Ectodermal cell (in vitro differentiated cells): Measurements from ENCODE around the gene FRMPD1.

Experiments
- H3K27ac ChIP-seq: 2 replicates; pipeline ENCODE4 v1.7.0; 2013; ENCODE audit warnings: mild to moderate bottlenecking, low read depth, low read length; ENCODE audit not compliant: insufficient read depth, poor library complexity, severe bottlenecking
- H3K27me3 ChIP-seq: 2 replicates; pipeline ENCODE4 v1.7.0; 2013; ENCODE audit warnings: mild to moderate bottlenecking, low read length; ENCODE audit not compliant: insufficient read depth, control insufficient read depth, poor library complexity, severe bottlenecking
- H3K36me3 ChIP-seq: one replicate; pipeline ENCODE4 v1.7.0; 2013; ENCODE audit warnings: low read length; ENCODE audit not compliant: control insufficient read depth, insufficient read depth
- H3K4me1 ChIP-seq: one replicate; pipeline ENCODE4 v1.7.0; 2013; ENCODE audit warnings: low read length; ENCODE audit not compliant: control insufficient read depth, insufficient read depth
- H3K4me3 ChIP-seq: 2 replicates; pipeline ENCODE4 v1.7.0; 2013; ENCODE audit warnings: low read depth, low read length, control low read depth; ENCODE audit not compliant: insufficient read depth
- H3K9me3 ChIP-seq: 2 replicates; pipeline ENCODE4 v1.7.0; 2013; ENCODE audit warnings: mild to moderate bottlenecking, low read length, moderate library complexity; ENCODE audit not compliant: control insufficient read depth
- WGBS, 2 experiments: methylation state at CpG; one replicate each; pipeline ENCODE4 v1.1.7; 2013; ENCODE audit warnings: missing lambda C conversion rate in 2 of 2; 5-methylcytosine and 5-hydroxymethylcytosine counted together

Gene FRMPD1

GRCh38 chr9:37678789-37679273 is 28.1 kb downstream of the FRMPD1 start:
- no peak overlapping the region for H3K27ac ChIP-seq
- no peaks in the 10 kb centered on the region for H3K27me3 ChIP-seq
- 83 to 91% methylated on average over 1 of the region's 1 CpG for WGBS, 2 experiments
- H3K9me3 ChIP-seq: no peaks in the 10 kb centered on the region
- peaks cover 5% of the 10 kb centered on the region for H3K4me1 ChIP-seq
- H3K4me3 ChIP-seq: no peak overlapping the region
- no peaks in the 10 kb centered on the region for H3K36me3 ChIP-seq

- no peaks in the 10 kb centered on the region for H3K36me3 ChIP-seq
- peaks cover 5% of the 10 kb centered on the region for H3K4me1 ChIP-seq
These were observed 29.1 kb downstream of the FRMPD1 start for GRCh38 chr9:37679649-37680402.

GRCh38 chr9:37682951-37683350 is 32.2 kb downstream of the FRMPD1 start:
- 90 to 99% methylated on average over 3 of the region's 3 CpGs for WGBS, 2 experiments
- Histone ChIP-seq H3K4me1 (no peaks in the 10 kb centered on the region), H3K4me3 (no peak overlapping the region), H3K9me3 (no peaks in the 10 kb centered on the region), H3K27me3 (no peaks in the 10 kb centered on the region), H3K27ac (no peak overlapping the region), H3K36me3 (no peaks in the 10 kb centered on the region)

More at GRCh38 chr9:37679649-37680402, 29.1 kb downstream of the FRMPD1 start:
- H3K9me3 ChIP-seq: no peaks in the 10 kb centered on the region
- H3K4me3 ChIP-seq: no peak overlapping the region
- no peaks in the 10 kb centered on the region for H3K27me3 ChIP-seq
- H3K27ac ChIP-seq: no peak overlapping the region
- 82 to 91% methylated on average over 7 to 8 of the region's 8 CpGs for WGBS, 2 experiments

- Histone ChIP-seq H3K4me3 (no peak overlapping the region), H3K9me3 (no peaks in the 10 kb centered on the region), H3K27ac (no peak overlapping the region), H3K27me3 (no peaks in the 10 kb centered on the region), H3K36me3 (no peaks in the 10 kb centered on the region), H3K4me1 (no peaks in the 10 kb centered on the region)
- 87% methylated on average over 10 of the region's 10 CpGs for WGBS, 2 experiments
These were observed 33.0 kb downstream of the FRMPD1 start for GRCh38 chr9:37683531-37684371.

- Histone ChIP-seq H3K4me3 (no peak overlapping the region), H3K36me3 (no peaks in the 10 kb centered on the region), H3K4me1 (no peaks in the 10 kb centered on the region), H3K27ac (no peak overlapping the region), H3K9me3 (no peaks in the 10 kb centered on the region), H3K27me3 (no peaks in the 10 kb centered on the region)
- WGBS, 2 experiments: 84 to 88% methylated on average over 11 of the region's 11 CpGs
These were observed 42.0 kb downstream of the FRMPD1 start for GRCh38 chr9:37692622-37693221.

GRCh38 chr9:37693260-37693659 is 42.5 kb downstream of the FRMPD1 start:
- 80 to 81% methylated on average over 4 of the region's 4 CpGs for WGBS, 2 experiments
- H3K27ac ChIP-seq: no peak overlapping the region

GRCh38 chr9:37694355-37694754 is 43.6 kb downstream of the FRMPD1 start:
- 95 to 99% methylated on average over 5 of the region's 5 CpGs for WGBS, 2 experiments
- Histone ChIP-seq H3K27me3 (no peaks in the 10 kb centered on the region), H3K36me3 (no peaks in the 10 kb centered on the region), H3K4me3 (no peak overlapping the region), H3K9me3 (no peaks in the 10 kb centered on the region), H3K27ac (no peak overlapping the region), H3K4me1 (no peaks in the 10 kb centered on the region)

More at GRCh38 chr9:37693260-37693659, 42.5 kb downstream of the FRMPD1 start:
- H3K4me1 ChIP-seq: no peaks in the 10 kb centered on the region
- no peaks in the 10 kb centered on the region for H3K9me3 ChIP-seq
- H3K36me3 ChIP-seq: no peaks in the 10 kb centered on the region
- no peak overlapping the region for H3K4me3 ChIP-seq
- no peaks in the 10 kb centered on the region for H3K27me3 ChIP-seq

GRCh38 chr9:37696528-37696927 is 45.8 kb downstream of the FRMPD1 start:
- H3K27ac ChIP-seq: no peak overlapping the region
- 70 to 85% methylated on average over 1 of the region's 1 CpG for WGBS, 2 experiments

GRCh38 chr9:37700131-37700530 is 49.4 kb downstream of the FRMPD1 start:
- no peaks in the 10 kb centered on the region for H3K4me1 ChIP-seq
- H3K27me3 ChIP-seq: no peaks in the 10 kb centered on the region
- 72 to 84% methylated on average over 2 to 3 of the region's 3 CpGs for WGBS, 2 experiments
- H3K36me3 ChIP-seq: no peaks in the 10 kb centered on the region
- no peaks in the 10 kb centered on the region for H3K9me3 ChIP-seq
- no peak overlapping the region for H3K4me3 ChIP-seq
- H3K27ac ChIP-seq: no peak overlapping the region

More at GRCh38 chr9:37696528-37696927, 45.8 kb downstream of the FRMPD1 start:
- no peaks in the 10 kb centered on the region for H3K27me3 ChIP-seq
- H3K9me3 ChIP-seq: no peaks in the 10 kb centered on the region
- no peaks in the 10 kb centered on the region for H3K36me3 ChIP-seq
- no peak overlapping the region for H3K4me3 ChIP-seq
- no peaks in the 10 kb centered on the region for H3K4me1 ChIP-seq

- H3K36me3 ChIP-seq: no peaks in the 10 kb centered on the region
- no peaks in the 10 kb centered on the region for H3K9me3 ChIP-seq
- no peak overlapping the region for H3K4me3 ChIP-seq
- no peaks in the 10 kb centered on the region for H3K4me1 ChIP-seq
- WGBS, 2 experiments: 96 to 99% methylated on average over 3 of the region's 3 CpGs
- no peak overlapping the region for H3K27ac ChIP-seq
- H3K27me3 ChIP-seq: no peaks in the 10 kb centered on the region
These were observed 50.1 kb downstream of the FRMPD1 start for GRCh38 chr9:37700900-37701299.
